Uterine smooth muscle cell (primary cell): ENCODE data around the gene PRSS37. TPM values are rescaled to one million over a fixed set of nuclear protein-coding genes. Genes with fewer than 3 reads are reported as not detected.

Experiments used
- total RNA-seq: library from RNA; depleted of rRNA; stranded (reverse); fragments of >200 nt; gene quantifications from 2 replicates; pipeline ENCODE4 v1.2.3, GENCODE V29; 2014

The PRSS37 gene, protein sequence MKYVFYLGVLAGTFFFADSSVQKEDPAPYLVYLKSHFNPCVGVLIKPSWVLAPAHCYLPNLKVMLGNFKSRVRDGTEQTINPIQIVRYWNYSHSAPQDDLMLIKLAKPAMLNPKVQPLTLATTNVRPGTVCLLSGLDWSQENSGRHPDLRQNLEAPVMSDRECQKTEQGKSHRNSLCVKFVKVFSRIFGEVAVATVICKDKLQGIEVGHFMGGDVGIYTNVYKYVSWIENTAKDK
- total RNA-seq = not detected in 2 replicates

GRCh38 chr7:141841385-141841784 is at the start of gene PRSS37:
PRSS37 (minus strand) TSS chr7:141841485; CDS start chr7:141841049, 436 bp downstream.

DNA sequence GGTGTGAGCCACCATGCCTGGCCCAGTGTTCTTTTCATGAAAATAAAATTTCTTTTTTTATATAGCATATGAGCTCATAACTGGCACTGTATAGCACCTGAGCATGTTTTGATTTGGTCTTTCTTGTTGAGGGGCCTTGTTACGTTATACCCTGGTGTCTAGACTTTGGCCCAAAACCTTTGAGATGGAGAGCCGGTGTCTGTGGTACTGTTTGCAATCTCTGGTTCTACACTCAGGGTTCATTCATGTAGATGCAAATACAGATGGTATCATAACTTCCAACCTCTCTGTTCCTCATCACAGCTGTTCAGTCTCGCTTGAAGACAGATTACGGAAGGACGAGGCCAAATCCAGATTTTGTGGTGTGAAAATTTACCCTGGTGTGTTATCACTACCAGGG is 51.4 kb downstream of the PRSS37 start, which contains the start of gene TAS2R5:
TAS2R5 (plus strand) TSS at position 301 of the 400 bp plus-strand sequence. CDS start 145 bp downstream, outside the sequence.

Other genes starting within 250 kb of the PRSS37 start
- gene DENND11, start 139.3 kb downstream of the PRSS37 start, total RNA-seq = 7.1 and 8.4 TPM in 2 replicates
- not detected in 2 replicates for gene WEE2, start 133.1 kb downstream of the PRSS37 start, total RNA-seq
- gene SSBP1, start 103.1 kb downstream of the PRSS37 start, total RNA-seq = 127 and 211 TPM in 2 replicates
- 0.44 and 1.2 TPM in 2 replicates for gene TAS2R3, start 77.4 kb downstream of the PRSS37 start, total RNA-seq
- gene TAS2R4, start 64.8 kb downstream of the PRSS37 start, total RNA-seq = 0.55 and 1.1 TPM in 2 replicates
- gene TAS2R5, start 51.3 kb downstream of the PRSS37 start, total RNA-seq = 0.55 and 1.00 TPM in 2 replicates
- not detected in 2 replicates for gene OR9A4, start 74.9 kb upstream of the PRSS37 start, total RNA-seq
- gene CLEC5A, start 105.5 kb upstream of the PRSS37 start, total RNA-seq = under 0.01 TPM in 1 of 2 replicates, not detected in the other
- not detected in 2 replicates for gene TAS2R38, start 132.3 kb upstream of the PRSS37 start, total RNA-seq
- 0.12 and 0.77 TPM in 2 replicates for gene MGAM, start 154.4 kb upstream of the PRSS37 start, total RNA-seq